HepG2 (cell line): ENCODE data around the gene CCDC18. TPM values are rescaled to one million over a fixed set of nuclear protein-coding genes. Genes with fewer than 3 reads are reported as not detected.

Experiments used
- ATAC-seq: fragments of 200-7000 bp; cut with Tn5 transposase; 3 replicates; pipeline ENCODE4 v1.9.1; 2020; ENCODE audit warnings: mild to moderate bottlenecking, moderate library complexity
- BruUV-seq: library from RNA; stranded (reverse); fragments of 400-500 nt; replicated peaks from 2 replicates; lab custom pipeline; 2021; lab: Mats Ljungman, UMichigan
- CTCF ChIA-PET: fragments of 300-600 bp; formaldehyde crosslinking; extraction: SDS; loops from one replicate; lab custom pipeline; 2021; ENCODE audit warnings: low total read pairs, inconsistent platforms, low intra/inter-chr PET ratio; lab: Yijun Ruan, JAX
- POLR2A ChIA-PET: fragments of 350-600 bp; sonication (Branson Sonifier 250); formaldehyde crosslinking; loops from one replicate; lab custom pipeline; 2020; ENCODE audit warnings: antibody characterized with exemption, inconsistent platforms; lab: Yijun Ruan, JAX
- DNase-seq: peaks from one replicate; pipeline ENCODE4 v3.0.0-alpha.2; 2015; ENCODE audit warnings: low spot score
- FAIRE-seq: peaks from 3 replicates; lab custom pipeline; 2011; peaks lifted over from hg19 to GRCh38; lab: Jason Lieb, UNC
- H2AFZ ChIP-seq: one replicate; pipeline ENCODE4 v1.6.1; 2011; ENCODE audit warnings: low read length, inconsistent platforms
- H3K27ac ChIP-seq: fragments of 300-600 bp; 3 replicates; pipeline ENCODE4 v1.8.0; 2011; ENCODE audit warnings: mixed run types, mild to moderate bottlenecking, mixed read lengths, low read length, inconsistent platforms; ENCODE audit not compliant: insufficient read depth; ENCODE audit errors: extremely low read length
- H3K27me3 ChIP-seq, 2 experiments: fragments of 200-600 bp in 1 of 2; 2 replicates in 1 of 2; 3 replicates in 1 of 2; pipeline versions ENCODE4 v1.6.0 to v1.8.0; 2011; ENCODE audit warnings: low read length in 2 of 2, mild to moderate bottlenecking in 2 of 2, moderate library complexity in 2 of 2, inconsistent platforms in 1 of 2; ENCODE audit not compliant: insufficient read depth in 2 of 2, control insufficient read depth in 1 of 2
- H3K36me3 ChIP-seq, 2 experiments: fragments of 200-600 bp in 1 of 2; replicated peaks in 1 of 2; 2 replicates in 1 of 2; 3 replicates in 1 of 2; pipeline versions ENCODE4 v1.5.1 to v1.8.0; 2011; ENCODE audit warnings: low read length in 2 of 2, inconsistent platforms in 1 of 2; ENCODE audit not compliant: insufficient read depth in 2 of 2, control insufficient read depth in 1 of 2
- H3K4me1 ChIP-seq: 2 replicates; pipeline ENCODE4 v1.5.1; 2012; ENCODE audit warnings: low read length, inconsistent platforms; ENCODE audit not compliant: insufficient read depth
- H3K4me2 ChIP-seq: 2 replicates; pipeline ENCODE4 v1.6.0; 2011; ENCODE audit warnings: low read depth, low read length, inconsistent platforms
- H3K4me3 ChIP-seq, 3 experiments: fragments of 200-600 bp in 1 of 3; sonication (generic), shearing (Covaris generic) in 1 of 3; replicated peaks in 1 of 3; 2 replicates each; pipeline ENCODE4 v1.5.1; 2011 to 2016; ENCODE audit warnings: low read length in 3 of 3, inconsistent platforms in 2 of 3, low read depth in 2 of 3, mild to moderate bottlenecking in 2 of 3, control low read depth in 1 of 3, mixed read lengths in 1 of 3; ENCODE audit not compliant: insufficient read depth in 1 of 3
- H3K79me2 ChIP-seq: one replicate; pipeline ENCODE4 v1.6.1; 2011; ENCODE audit warnings: low read length, inconsistent platforms; ENCODE audit not compliant: insufficient read depth
- H3K9ac ChIP-seq: 2 replicates; pipeline ENCODE4 v1.6.0; 2011; ENCODE audit warnings: mild to moderate bottlenecking, low read depth, low read length, inconsistent platforms; ENCODE audit not compliant: insufficient read depth
- H3K9me3 ChIP-seq: 2 replicates; pipeline ENCODE4 v1.5.1; 2012; ENCODE audit warnings: mild to moderate bottlenecking, low read length
- H4K20me1 ChIP-seq: 2 replicates; pipeline ENCODE4 v1.6.0; 2011; ENCODE audit warnings: inconsistent platforms, mild to moderate bottlenecking, low read length, moderate library complexity; ENCODE audit not compliant: insufficient read depth
- CEBPB ChIP-seq: IDR thresholded peaks from 2 replicates; pipeline ENCODE4 v1.6.1; 2011; ENCODE audit warnings: low read depth, low read length, improper control_type of control experiment, borderline replicate concordance
- HNRNPK ChIP-seq: fragments of 200-400 bp; formaldehyde crosslinking; IDR thresholded peaks from 2 replicates; pipeline ENCODE4 v1.6.1; 2018; ENCODE audit warnings: low read length, low read depth, moderate library complexity, mild to moderate bottlenecking; ENCODE audit not compliant: poor library complexity, severe bottlenecking
- KMT2A ChIP-seq: sonication (generic); formaldehyde crosslinking; IDR thresholded peaks from 2 replicates; pipeline ENCODE4 v1.4.0; 2020; ENCODE audit warnings: missing genetic modification reagents
- WGBS: methylation state at CpG from one replicate; pipeline ENCODE4 v1.1.6; 2017; ENCODE audit warnings: low lambda C conversion rate; 5-methylcytosine and 5-hydroxymethylcytosine counted together
- in situ Hi-C: cut with HindIII; loops from 2 replicates; pipeline ENCODE4 v1.10.0; 2017; ENCODE audit warnings: low pct_unique_long_range_greater_than_20kb; ENCODE audit not compliant: extremely low pct_ligation_motif_present
- intact Hi-C: fragments of 100-400 bp; cut with micrococcal nuclease; formaldehyde crosslinking; loops from one replicate; pipeline ENCODE4 v1.10.0; 2022; ENCODE audit not compliant: unreplicated experiment
- polyA plus RNA-seq, 8 experiments: library from polyadenylated mRNA; depleted of rRNA in 3 of 8; stranded (reverse) in 7 of 8; unstranded in 1 of 8; fragments of >200 nt; fragmentation: Illumina TruSeq in 4 of 8; extraction: Trizol in 4 of 8; gene quantifications; 2 replicates each; pipeline versions ENCODE4 v1.2.1 to v1.2.3, GENCODE V29; 2011 to 2016; ENCODE audit warnings: low read depth in 4 of 8, missing spikeins in 1 of 8, mixed read lengths in 1 of 8; ENCODE audit not compliant: insufficient read depth in 1 of 8
- total RNA-seq, 5 experiments: library from RNA; depleted of rRNA; stranded (reverse); fragments of >200 nt; fragmentation: Illumina TruSeq; extraction: Trizol; gene quantifications; 2 replicates each; pipeline ENCODE4 v1.2.3, GENCODE V29; 2016; ENCODE audit warnings: low read depth in 1 of 5
- TF ChIP-seq, protein P1 (sequence below): sonication (generic); formaldehyde crosslinking; IDR thresholded peaks from 2 replicates; pipeline ENCODE4 v1.4.0; 2020; ENCODE audit warnings: mild to moderate bottlenecking, missing genetic modification reagents

Gene CCDC18
- total and polyA plus RNA-seq, 2 of the 13 experiments (the other 11 are each of a cell fraction or from before 2014, with no cell fraction given) = 1.9 to 18.4 TPM

DNA sequence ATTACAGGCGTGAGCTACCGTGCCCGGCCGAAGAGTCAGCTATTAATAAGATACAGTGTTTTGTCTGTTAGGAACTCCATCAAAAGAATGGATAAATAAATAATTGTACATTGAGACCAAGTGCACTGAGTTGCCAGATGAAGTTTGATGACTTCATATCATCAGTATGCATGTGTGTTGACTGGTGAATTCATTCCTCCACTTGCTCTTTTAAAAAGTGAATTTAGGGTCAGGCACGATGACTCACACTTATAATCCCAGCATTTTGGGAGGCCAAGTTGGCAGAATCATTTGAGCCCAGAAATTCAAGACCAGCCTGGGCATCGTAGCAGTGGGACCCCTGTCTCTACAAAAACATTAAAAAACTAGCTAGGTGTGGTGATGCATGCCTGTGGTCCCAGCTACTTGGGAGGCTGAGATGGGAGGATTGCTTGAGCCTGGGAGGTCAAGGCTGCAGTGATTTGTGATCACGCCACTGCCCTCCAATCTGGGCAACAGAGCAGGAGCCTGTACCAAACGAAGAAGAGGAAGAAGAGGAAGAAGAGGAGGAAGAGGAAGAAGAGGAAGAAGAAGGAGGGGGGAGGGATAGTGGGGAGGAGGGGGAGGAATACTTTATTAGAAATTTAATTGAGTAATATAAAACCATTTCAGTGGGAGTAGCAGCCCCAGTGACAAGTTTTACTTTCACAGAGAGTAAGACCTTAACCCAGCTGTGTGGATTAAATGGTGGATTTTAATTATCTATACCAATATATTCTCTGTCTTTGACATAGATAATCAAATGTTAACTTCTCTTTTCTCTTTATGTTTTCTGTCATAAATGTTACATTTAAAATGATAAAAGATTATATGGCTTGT is 74.9 kb downstream of the CCDC18 start:
- Histone ChIP-seq H3K27ac (no peak overlapping the region), H3K4me2 (no peak overlapping the region), H2AFZ (no peak overlapping the region), H3K4me3 (no peak overlapping the region), H3K79me2 (no peaks in the 10 kb centered on the region), H3K4me1 (peaks cover 6% of the 10 kb centered on the region), H3K27me3 (no peaks in the 10 kb centered on the region; a peak in 1 of 5 replicates), H3K9ac (no peak overlapping the region), H4K20me1 (no peaks in the 10 kb centered on the region), H3K36me3 (no peaks in the 10 kb centered on the region; a peak in 1 of 5 replicates), H3K9me3 (no peaks in the 10 kb centered on the region)
- DNase-seq = no peak
- BruUV-seq = no TSS peak
- POLR2A ChIA-PET = no interaction called here
- ATAC-seq = no peak
- CTCF ChIA-PET = no interaction called here
- intact Hi-C loops (no loop called here), in situ Hi-C loops (no loop called here)
- FAIRE-seq = no peak
- WGBS = 95% methylated on average over 8 of the region's 8 CpGs
- TF ChIP-seq, protein P1, sequence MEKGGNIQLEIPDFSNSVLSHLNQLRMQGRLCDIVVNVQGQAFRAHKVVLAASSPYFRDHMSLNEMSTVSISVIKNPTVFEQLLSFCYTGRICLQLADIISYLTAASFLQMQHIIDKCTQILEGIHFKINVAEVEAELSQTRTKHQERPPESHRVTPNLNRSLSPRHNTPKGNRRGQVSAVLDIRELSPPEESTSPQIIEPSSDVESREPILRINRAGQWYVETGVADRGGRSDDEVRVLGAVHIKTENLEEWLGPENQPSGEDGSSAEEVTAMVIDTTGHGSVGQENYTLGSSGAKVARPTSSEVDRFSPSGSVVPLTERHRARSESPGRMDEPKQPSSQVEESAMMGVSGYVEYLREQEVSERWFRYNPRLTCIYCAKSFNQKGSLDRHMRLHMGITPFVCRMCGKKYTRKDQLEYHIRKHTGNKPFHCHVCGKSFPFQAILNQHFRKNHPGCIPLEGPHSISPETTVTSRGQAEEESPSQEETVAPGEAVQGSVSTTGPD (CRISPR knock-in tag) = no peak
- TF ChIP-seq HNRNPK = peak; percentile 92

DNA sequence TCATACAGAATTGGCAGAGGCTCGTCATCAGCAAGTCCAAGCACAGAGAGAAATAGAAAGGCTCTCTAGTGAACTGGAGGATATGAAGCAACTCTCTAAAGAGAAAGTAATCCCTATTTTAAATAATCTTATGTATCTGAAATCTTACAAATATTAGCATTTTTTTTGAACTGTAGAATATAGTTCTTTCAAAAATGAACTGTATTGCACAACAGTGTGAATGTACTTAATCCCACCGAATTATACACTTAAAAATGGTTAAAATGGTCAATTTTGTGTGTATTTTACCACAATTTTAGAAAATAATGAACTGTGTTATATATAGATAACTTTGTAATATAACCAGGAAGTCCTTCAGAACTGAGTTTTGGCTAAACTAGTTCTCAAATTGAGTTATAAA is 75.9 kb downstream of the CCDC18 start:
- DNase-seq (no peak), FAIRE-seq (no peak), ATAC-seq (no peak)
- in situ Hi-C loops = no loop called here
- H3K4me2 ChIP-seq = no peak overlapping the region
- no peak overlapping the region for H3K27ac ChIP-seq
- H3K27me3 ChIP-seq = no peaks in the 10 kb centered on the region; a peak in 1 of 5 replicates
- no peaks in the 10 kb centered on the region for H4K20me1 ChIP-seq
- H3K9me3 ChIP-seq = no peaks in the 10 kb centered on the region
- H3K9ac ChIP-seq = no peak overlapping the region
- ChIA-PET POLR2A (interaction anchor here (1.5 kb wide), 1 partner anchor 19 kb away, joined by 5 read pairs; no protein-coding TSS in a partner anchor), CTCF (no interaction called here)
- H3K4me3 ChIP-seq = no peak overlapping the region
- H2AFZ ChIP-seq = no peak overlapping the region
- no peaks in the 10 kb centered on the region for H3K79me2 ChIP-seq
- intact Hi-C loops = no loop called here
- TF ChIP-seq CEBPB (peak; percentile 53; the same call in 1 of the 2 replicates), KMT2A (CRISPR knock-in tag) (no peak)
- no TSS peak for BruUV-seq
- 99% methylated on average over 2 of the region's 2 CpGs for WGBS
- peaks cover 6% of the 10 kb centered on the region for H3K4me1 ChIP-seq
- no peaks in the 10 kb centered on the region; a peak in 1 of 5 replicates for H3K36me3 ChIP-seq
